H9 (cell line): ENCODE measurements around the gene CXCL12. TPM values are rescaled to one million over a fixed set of nuclear protein-coding genes. Genes with fewer than 3 reads are reported as not detected.

ENCODE experiments used
- DNase-seq: peaks from one replicate; pipeline ENCODE4 v3.0.0-alpha.2; 2017
- H2AFZ ChIP-seq: one replicate; pipeline ENCODE4 v1.6.1; 2013; ENCODE audit warnings: mild to moderate bottlenecking, low read length, control low read depth, moderate library complexity
- H2AK5ac ChIP-seq: 2 replicates; pipeline ENCODE4 v1.6.1; 2013; ENCODE audit warnings: low read length, control low read depth, mixed read lengths; ENCODE audit not compliant: insufficient read length
- H2BK120ac ChIP-seq: one replicate; pipeline ENCODE4 v1.6.1; 2013; ENCODE audit warnings: low read depth, mild to moderate bottlenecking, low read length, control low read depth, inconsistent platforms; ENCODE audit not compliant: poor library complexity, severe bottlenecking
- H2BK12ac ChIP-seq: 2 replicates; pipeline ENCODE4 v1.6.1; 2013; ENCODE audit warnings: low read length, control low read depth, mixed read lengths, low read depth; ENCODE audit not compliant: insufficient read length
- H2BK15ac ChIP-seq: 2 replicates; pipeline ENCODE4 v1.6.1; 2013; ENCODE audit warnings: low read depth, low read length, control low read depth
- H2BK20ac ChIP-seq: one replicate; pipeline ENCODE4 v1.6.1; 2013; ENCODE audit warnings: low read depth, mild to moderate bottlenecking, low read length, control low read depth, inconsistent platforms; ENCODE audit not compliant: poor library complexity, severe bottlenecking
- H2BK5ac ChIP-seq: 2 replicates; pipeline ENCODE4 v1.6.1; 2013; ENCODE audit warnings: low read length, control low read depth, mixed read lengths; ENCODE audit not compliant: insufficient read length
- H3K14ac ChIP-seq: 2 replicates; pipeline ENCODE4 v1.6.1; 2013; ENCODE audit warnings: low read length, control low read depth; ENCODE audit not compliant: insufficient read depth
- H3K18ac ChIP-seq: 2 replicates; pipeline ENCODE4 v1.6.1; 2013; ENCODE audit warnings: low read depth, mild to moderate bottlenecking, mixed read lengths, low read length, control low read depth; ENCODE audit not compliant: insufficient read length
- H3K23ac ChIP-seq: 2 replicates; pipeline ENCODE4 v1.6.1; 2013; ENCODE audit warnings: low read length, control low read depth, mixed read lengths, low read depth; ENCODE audit not compliant: insufficient read length
- H3K23me2 ChIP-seq: 2 replicates; pipeline ENCODE4 v1.6.1; 2013; ENCODE audit warnings: low read depth, mild to moderate bottlenecking, mixed read lengths, low read length, control low read depth; ENCODE audit not compliant: insufficient read length, poor library complexity, severe bottlenecking
- H3K27ac ChIP-seq: 2 replicates; pipeline ENCODE4 v1.5.1; 2013; ENCODE audit warnings: low read length, control low read depth, mixed read lengths, low read depth; ENCODE audit not compliant: insufficient read length
- H3K27me3 ChIP-seq: 2 replicates; pipeline ENCODE4 v1.6.1; 2013; ENCODE audit warnings: low read length, control low read depth, inconsistent platforms; ENCODE audit not compliant: insufficient read depth
- H3K4ac ChIP-seq: 2 replicates; pipeline ENCODE4 v1.6.1; 2013; ENCODE audit warnings: low read depth, mild to moderate bottlenecking, control low read depth, inconsistent platforms, low read length, moderate library complexity
- H3K4me1 ChIP-seq: 2 replicates; pipeline ENCODE4 v1.6.1; 2013; ENCODE audit warnings: low read length, control low read depth, inconsistent platforms; ENCODE audit not compliant: insufficient read depth
- H3K4me2 ChIP-seq: 2 replicates; pipeline ENCODE4 v1.6.1; 2013; ENCODE audit warnings: low read length, control low read depth, mixed read lengths; ENCODE audit not compliant: insufficient read length, insufficient read depth
- H3K56ac ChIP-seq: 2 replicates; pipeline ENCODE4 v1.6.1; 2013; ENCODE audit warnings: low read depth, mild to moderate bottlenecking, mixed read lengths, low read length, control low read depth; ENCODE audit not compliant: insufficient read length
- H3K79me1 ChIP-seq: 2 replicates; pipeline ENCODE4 v1.6.1; 2013; ENCODE audit warnings: low read depth, mild to moderate bottlenecking, moderate library complexity, low read length, control low read depth, inconsistent platforms; ENCODE audit not compliant: insufficient read depth, poor library complexity, severe bottlenecking
- H3K79me2 ChIP-seq: 2 replicates; pipeline ENCODE4 v1.6.1; 2013; ENCODE audit warnings: low read length, control low read depth, inconsistent platforms; ENCODE audit not compliant: insufficient read depth
- H3K9ac ChIP-seq: 2 replicates; pipeline ENCODE4 v1.6.1; 2013; ENCODE audit warnings: low read length, control low read depth, mixed read lengths; ENCODE audit not compliant: insufficient read length; ENCODE audit errors: extremely low read depth
- H3K9me3 ChIP-seq: one replicate; pipeline ENCODE4 v1.6.1; 2013; ENCODE audit warnings: low read depth, low read length, inconsistent platforms; ENCODE audit not compliant: control insufficient read depth
- H3T11ph ChIP-seq: one replicate; pipeline ENCODE4 v1.6.1; 2013; ENCODE audit warnings: mild to moderate bottlenecking, low read length, control low read depth, inconsistent platforms
- H4K20me1 ChIP-seq: one replicate; pipeline ENCODE4 v1.6.1; 2013; ENCODE audit not compliant: control insufficient read depth, insufficient read length, insufficient read depth
- H4K5ac ChIP-seq: 2 replicates; pipeline ENCODE4 v1.6.1; 2013; ENCODE audit warnings: low read depth, mild to moderate bottlenecking, mixed read lengths, low read length, control low read depth; ENCODE audit not compliant: insufficient read length
- H4K8ac ChIP-seq: replicated peaks from 2 replicates; pipeline ENCODE4 v1.6.1; 2013; ENCODE audit warnings: low read length, control low read depth, mixed read lengths, low read depth; ENCODE audit not compliant: insufficient read length
- H4K91ac ChIP-seq: 2 replicates; pipeline ENCODE4 v1.6.1; 2013; ENCODE audit warnings: low read depth, mild to moderate bottlenecking, moderate library complexity, mixed read lengths, low read length, control low read depth; ENCODE audit not compliant: insufficient read length
- H3K27ac Mint-ChIP-seq, 3 experiments: 2 replicates in 2 of 3; 3 replicates in 1 of 3; pipeline ENCODE4 v1.8.0; 2020 to 2021; ENCODE audit warnings: mixed read lengths in 3 of 3, mild to moderate bottlenecking in 1 of 3, moderate library complexity in 1 of 3
- H3K27me3 Mint-ChIP-seq: 2 replicates; pipeline ENCODE4 v1.8.0; 2021; ENCODE audit warnings: low read depth, mild to moderate bottlenecking, moderate library complexity, mixed read lengths
- H3K36me3 Mint-ChIP-seq, 3 experiments: 2 replicates in 2 of 3; 3 replicates in 1 of 3; pipeline ENCODE4 v1.8.0; 2020 to 2021; ENCODE audit warnings: low read depth in 3 of 3, mixed read lengths in 3 of 3; ENCODE audit not compliant: insufficient read depth in 1 of 3
- H3K4me1 Mint-ChIP-seq, 2 experiments: 2 replicates each; pipeline ENCODE4 v1.8.0; 2020; ENCODE audit warnings: mixed read lengths in 2 of 2
- H3K4me3 Mint-ChIP-seq, 2 experiments: 2 replicates in 1 of 2; 3 replicates in 1 of 2; pipeline ENCODE4 v1.8.0; 2020 to 2021; ENCODE audit warnings: mild to moderate bottlenecking in 2 of 2, mixed read lengths in 2 of 2, moderate library complexity in 1 of 2
- H3K9me3 Mint-ChIP-seq, 2 experiments: 2 replicates in 1 of 2; 3 replicates in 1 of 2; pipeline ENCODE4 v1.8.0; 2020; ENCODE audit warnings: mild to moderate bottlenecking in 2 of 2, mixed read lengths in 2 of 2, moderate library complexity in 1 of 2
- WGBS: extraction: QIAGEN DNeasy Blood & Tissue Kit; methylation state at CpG from one replicate; pipeline ENCODE4 v1.1.7; 2013; ENCODE audit warnings: missing lambda C conversion rate, low lambda C conversion rate, mixed read lengths; ENCODE audit not compliant: insufficient read length; ENCODE audit errors: extremely low coverage; 5-methylcytosine and 5-hydroxymethylcytosine counted together
- total RNA-seq: library from RNA; stranded (reverse); gene quantifications from 2 replicates; pipeline ENCODE4 v1.2.1, GENCODE V29; 2021
- TF ChIP-seq, protein P1 (sequence below): fragments of 200-600 bp; sonication (generic); conservative IDR thresholded peaks from 3 replicates; pipeline ENCODE4 v1.8.0; 2021; ENCODE audit warnings: antibody characterized with exemption, mild to moderate bottlenecking

The CXCL12 gene
- total RNA-seq, 1 experiment from 2014 or later, result 28.3 TPM

DNA sequence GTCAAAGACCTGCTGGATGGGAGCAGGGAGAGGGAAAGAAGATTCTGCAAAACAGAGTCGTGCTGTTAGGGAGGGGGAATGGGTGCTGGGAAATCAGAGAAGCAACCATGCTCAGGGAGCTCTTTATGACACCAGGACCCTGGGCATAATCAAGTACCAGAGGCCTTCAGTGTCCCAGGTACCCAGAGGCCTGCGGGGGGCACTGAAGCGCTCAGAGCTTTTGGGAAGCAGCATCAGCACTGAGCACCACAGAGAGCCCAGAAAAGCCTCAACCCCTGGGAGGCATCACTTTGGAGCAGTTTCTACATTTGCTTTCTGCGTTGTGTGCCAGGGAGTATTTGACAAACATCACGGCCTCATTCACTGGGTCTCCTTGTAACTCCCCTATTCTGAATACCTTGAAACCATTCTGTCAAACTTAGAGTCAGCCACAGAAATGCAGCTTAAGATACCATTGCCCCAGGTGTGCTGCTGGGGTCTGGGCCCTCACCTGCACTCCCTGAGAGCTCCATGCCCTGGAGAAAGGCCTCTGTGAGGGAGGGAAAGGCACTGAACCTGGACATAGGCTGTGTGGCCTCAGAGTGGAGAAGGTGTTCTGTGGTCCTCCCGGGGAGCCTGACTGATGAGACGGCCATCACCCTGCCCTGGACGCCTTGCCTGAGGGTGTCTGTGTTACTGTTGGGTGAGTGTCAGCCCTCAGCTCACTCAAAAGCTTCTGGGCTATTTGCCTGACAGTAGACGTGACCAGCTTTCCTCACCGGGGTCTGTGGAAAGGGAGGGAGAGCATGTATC, 37.1 kb downstream of the CXCL12 start:
- H3K79me2 ChIP-seq, result no peaks in the 10 kb centered on the region
- no peak overlapping the region for H3K4ac ChIP-seq
- H3K9ac ChIP-seq, result no peak overlapping the region
- peaks cover 6% of the 10 kb centered on the region; the same call in 1 of the 2 replicates for H3K4me1 ChIP-seq
- H3K4me2 ChIP-seq, result no peak overlapping the region
- H3K9me3 ChIP-seq, result no peaks in the 10 kb centered on the region
- H3K27me3 ChIP-seq, result no peaks in the 10 kb centered on the region
- H2BK15ac ChIP-seq, result no peak overlapping the region
- H4K8ac ChIP-seq, result no peak overlapping the region
- peaks cover 0 to 15% (median 7%) of the 10 kb centered on the region in 3 experiments; a peak in 3 of 7 replicates for H3K36me3 Mint-ChIP-seq
- no peak overlapping the region for H3K18ac ChIP-seq
- no peaks in the 10 kb centered on the region for H3K79me1 ChIP-seq
- H3K14ac ChIP-seq, result no peak overlapping the region
- no peak overlapping the region for H2BK20ac ChIP-seq
- no peak overlapping the region for H2AFZ ChIP-seq
- no peak overlapping the region for H4K5ac ChIP-seq
- no peak overlapping the region for H2AK5ac ChIP-seq
- no peak overlapping the region for H4K91ac ChIP-seq
- WGBS, result no CpG with 5 or more reads among the region's 10 CpGs
- H4K20me1 ChIP-seq, result peaks cover 2% of the 10 kb centered on the region
- peaks cover 4 to 10% of the 10 kb centered on the region in 2 experiments; a peak in 4 of 5 replicates for H3K9me3 Mint-ChIP-seq
- H3K27ac Mint-ChIP-seq, result peak overlapping the region in 1 of 3 experiments; percentile 65; a peak in 2 of 7 replicates
- H2BK12ac ChIP-seq, result no peak overlapping the region
- H3K56ac ChIP-seq, result no peak overlapping the region
- no peaks in the 10 kb centered on the region for H3K23me2 ChIP-seq
- peaks cover 23 to 27% of the 10 kb centered on the region in 2 experiments for H3K4me1 Mint-ChIP-seq
- H3K23ac ChIP-seq, result no peak overlapping the region
- H3K4me3 Mint-ChIP-seq, result no peak overlapping the region
- H3T11ph ChIP-seq, result no peak overlapping the region
- DNase-seq, result no peak
- TF ChIP-seq, protein P1, sequence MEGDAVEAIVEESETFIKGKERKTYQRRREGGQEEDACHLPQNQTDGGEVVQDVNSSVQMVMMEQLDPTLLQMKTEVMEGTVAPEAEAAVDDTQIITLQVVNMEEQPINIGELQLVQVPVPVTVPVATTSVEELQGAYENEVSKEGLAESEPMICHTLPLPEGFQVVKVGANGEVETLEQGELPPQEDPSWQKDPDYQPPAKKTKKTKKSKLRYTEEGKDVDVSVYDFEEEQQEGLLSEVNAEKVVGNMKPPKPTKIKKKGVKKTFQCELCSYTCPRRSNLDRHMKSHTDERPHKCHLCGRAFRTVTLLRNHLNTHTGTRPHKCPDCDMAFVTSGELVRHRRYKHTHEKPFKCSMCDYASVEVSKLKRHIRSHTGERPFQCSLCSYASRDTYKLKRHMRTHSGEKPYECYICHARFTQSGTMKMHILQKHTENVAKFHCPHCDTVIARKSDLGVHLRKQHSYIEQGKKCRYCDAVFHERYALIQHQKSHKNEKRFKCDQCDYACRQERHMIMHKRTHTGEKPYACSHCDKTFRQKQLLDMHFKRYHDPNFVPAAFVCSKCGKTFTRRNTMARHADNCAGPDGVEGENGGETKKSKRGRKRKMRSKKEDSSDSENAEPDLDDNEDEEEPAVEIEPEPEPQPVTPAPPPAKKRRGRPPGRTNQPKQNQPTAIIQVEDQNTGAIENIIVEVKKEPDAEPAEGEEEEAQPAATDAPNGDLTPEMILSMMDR, result peak; percentile 44; the same call in 2 of the 3 replicates
- peaks cover 19% of the 10 kb centered on the region for H3K27me3 Mint-ChIP-seq
- H2BK120ac ChIP-seq, result no peak overlapping the region
- H3K27ac ChIP-seq, result no peak overlapping the region
- no peak overlapping the region for H2BK5ac ChIP-seq
